Esophagus muscularis mucosa (tissue), 4 donors: ENCODE data around the gene OR6B2.

Source experiments
- CTCF ChIP-seq, 3 experiments: fragments of 200-600 bp in 2 of 3; fragments of 450-650 bp in 1 of 3; sonication (generic) in 2 of 3; IDR thresholded peaks; one replicate each; pipeline ENCODE4 v1.5.1; 2017 to 2019; ENCODE audit warnings: antibody characterized with exemption in 3 of 3, mild to moderate bottlenecking in 2 of 3, moderate library complexity in 1 of 3
- EP300 ChIP-seq: sonication (generic); formaldehyde crosslinking; IDR thresholded peaks from one replicate; pipeline ENCODE4 v1.6.1; 2017; ENCODE audit warnings: antibody characterized with exemption
- POLR2A ChIP-seq: fragments of 450-650 bp; IDR thresholded peaks from one replicate; pipeline ENCODE4 v1.6.1; 2017; ENCODE audit warnings: antibody characterized with exemption, moderate library complexity, mild to moderate bottlenecking, low read depth
- POLR2AphosphoS5 ChIP-seq, 2 donors: sonication (generic); formaldehyde crosslinking; IDR thresholded peaks; one replicate each; pipeline ENCODE4 v1.6.1; 2017; ENCODE audit warnings: antibody characterized with exemption in 2 of 2

- TF ChIP-seq CTCF (IDR thresholded peaks at IDR 0.05) (no peak), POLR2A (no peak), POLR2AphosphoS5 (IDR thresholded peaks at IDR 0.05) (no peak), EP300 (no peak)
These were observed 47.2 kb upstream of the OR6B2 start for GRCh38 chr2:240077442-240077841.
